ENCODE results near the gene CDK5. TPM values are rescaled to one million over a fixed set of nuclear protein-coding genes. Genes with fewer than 3 reads are reported as not detected.
A peak's percentile ranks its signal among the peaks of the same experiment; 100 is the strongest.
"Not testable (repeated sequence)": the region's sequence is repeated elsewhere in the genome, so short reads cannot be mapped to it uniquely, and the experiment has no call there.

Gene CDK5
- total and polyA plus RNA-seq, 2 experiments from 2014 or later: 17.8 to 56.8 TPM

- TF ChIP-seq CTCF (IDR thresholded peaks at IDR 0.05; ENCODE audit: low read depth, low read length): no peak
- peaks cover 8% of the 10 kb centered on the region for H3K4me1 ChIP-seq (ENCODE audit: low read depth)
- no peak for DNase-seq (ENCODE audit: low read depth in 1 of 2, low spot score in 1 of 2)
These were observed 13.7 kb downstream of the CDK5 start for GRCh38 chr7:151043959-151044358.

DNA sequence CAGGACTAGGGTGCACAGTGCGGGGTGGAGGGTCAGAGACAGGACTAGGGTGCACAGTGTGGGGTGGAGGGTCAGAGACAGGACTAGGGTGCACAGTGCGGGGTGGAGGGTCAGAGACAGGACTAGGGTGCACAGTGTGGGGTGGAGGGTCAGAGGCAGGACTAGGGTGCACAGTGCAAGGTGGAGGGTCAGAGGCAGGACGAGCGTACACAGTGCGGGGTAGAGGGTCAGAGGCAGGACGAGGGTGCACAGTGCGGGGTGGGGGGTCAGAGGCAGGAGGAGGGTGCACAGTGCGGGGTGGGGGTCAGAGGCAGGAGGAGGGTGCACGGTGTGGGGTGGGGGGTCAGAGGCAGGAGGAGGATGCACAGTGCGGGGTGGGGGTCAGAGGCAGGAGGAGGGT, 14.2 kb downstream of the CDK5 start:
- not testable (repeated sequence) for H3K27ac ChIP-seq; H3K36me3 ChIP-seq; DNase-seq (ENCODE audit: low read depth in 1 of 2, low spot score in 1 of 2); H3K9me3 ChIP-seq (ENCODE audit: low read depth); H3K27me3 ChIP-seq; H3K4me3 ChIP-seq
- peaks cover 12% of the 10 kb centered on the region for H3K4me1 ChIP-seq (ENCODE audit: low read depth)

More at GRCh38 chr7:151043959-151044358, 13.7 kb downstream of the CDK5 start:
- no peaks in the 10 kb centered on the region for H3K36me3 ChIP-seq
- H3K9me3 ChIP-seq (ENCODE audit: low read depth): no peaks in the 10 kb centered on the region
- no peak overlapping the region for H3K27ac ChIP-seq
- H3K4me3 ChIP-seq: no peak overlapping the region
- no peaks in the 10 kb centered on the region for H3K27me3 ChIP-seq

- no peaks in the 10 kb centered on the region for H3K27me3 ChIP-seq
- no peak for TF ChIP-seq CTCF (IDR thresholded peaks at IDR 0.05; ENCODE audit: low read depth, low read length)
- no peak overlapping the region for H3K27ac ChIP-seq
- no peaks in the 10 kb centered on the region for H3K9me3 ChIP-seq (ENCODE audit: low read depth)
- peaks cover 12% of the 10 kb centered on the region for H3K4me1 ChIP-seq (ENCODE audit: low read depth)
- H3K36me3 ChIP-seq: peaks cover 3% of the 10 kb centered on the region
- H3K4me3 ChIP-seq: no peak overlapping the region
- DNase-seq (ENCODE audit: low read depth in 1 of 2, low spot score in 1 of 2): no peak
These were observed 16.9 kb downstream of the CDK5 start for GRCh38 chr7:151040616-151041375.

DNA sequence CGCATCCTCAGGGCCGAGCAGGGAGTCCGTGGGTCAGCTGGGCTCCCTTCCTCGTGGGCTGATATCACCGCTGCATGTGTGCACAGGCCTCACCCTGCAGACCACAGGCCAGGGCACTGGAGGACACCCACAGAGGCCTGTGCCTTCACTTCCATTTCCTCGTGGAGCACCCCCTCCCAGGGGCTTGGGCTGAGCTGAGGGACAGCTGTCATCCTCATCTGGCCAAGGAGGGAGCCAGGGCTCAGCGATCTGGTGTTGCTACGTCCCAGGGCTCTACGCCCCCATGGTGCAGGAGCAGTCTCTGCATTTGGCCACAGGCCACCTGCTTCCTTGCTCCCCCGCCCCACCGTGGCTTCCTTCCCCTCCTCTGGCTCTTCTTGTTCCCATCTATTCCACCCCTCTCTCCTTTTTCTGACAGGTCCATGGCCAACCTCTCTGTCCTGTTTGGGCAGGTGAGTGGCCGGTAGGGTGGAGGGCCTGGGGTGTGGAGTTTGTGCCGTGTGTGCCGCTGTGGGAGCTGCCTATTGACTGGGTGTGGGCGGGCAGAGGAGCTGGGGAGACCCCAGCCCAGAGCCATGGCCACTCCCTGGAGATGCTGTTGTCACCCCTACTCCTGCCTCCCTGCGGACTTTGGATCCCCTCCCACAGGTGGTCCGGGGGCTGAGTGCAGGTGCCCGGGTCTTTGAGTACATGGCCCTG, 17.7 kb downstream of the CDK5 start:
- no peak for TF ChIP-seq CTCF (IDR thresholded peaks at IDR 0.05; ENCODE audit: low read depth, low read length)
- H3K36me3 ChIP-seq: peaks cover 3% of the 10 kb centered on the region
- DNase-seq (ENCODE audit: low read depth in 1 of 2, low spot score in 1 of 2): no peak
- no peaks in the 10 kb centered on the region for H3K27me3 ChIP-seq
- H3K4me1 ChIP-seq (ENCODE audit: low read depth): peaks cover 12% of the 10 kb centered on the region
- H3K9me3 ChIP-seq (ENCODE audit: low read depth): no peaks in the 10 kb centered on the region
- no peak overlapping the region for H3K4me3 ChIP-seq
- no peak overlapping the region for H3K27ac ChIP-seq

DNA sequence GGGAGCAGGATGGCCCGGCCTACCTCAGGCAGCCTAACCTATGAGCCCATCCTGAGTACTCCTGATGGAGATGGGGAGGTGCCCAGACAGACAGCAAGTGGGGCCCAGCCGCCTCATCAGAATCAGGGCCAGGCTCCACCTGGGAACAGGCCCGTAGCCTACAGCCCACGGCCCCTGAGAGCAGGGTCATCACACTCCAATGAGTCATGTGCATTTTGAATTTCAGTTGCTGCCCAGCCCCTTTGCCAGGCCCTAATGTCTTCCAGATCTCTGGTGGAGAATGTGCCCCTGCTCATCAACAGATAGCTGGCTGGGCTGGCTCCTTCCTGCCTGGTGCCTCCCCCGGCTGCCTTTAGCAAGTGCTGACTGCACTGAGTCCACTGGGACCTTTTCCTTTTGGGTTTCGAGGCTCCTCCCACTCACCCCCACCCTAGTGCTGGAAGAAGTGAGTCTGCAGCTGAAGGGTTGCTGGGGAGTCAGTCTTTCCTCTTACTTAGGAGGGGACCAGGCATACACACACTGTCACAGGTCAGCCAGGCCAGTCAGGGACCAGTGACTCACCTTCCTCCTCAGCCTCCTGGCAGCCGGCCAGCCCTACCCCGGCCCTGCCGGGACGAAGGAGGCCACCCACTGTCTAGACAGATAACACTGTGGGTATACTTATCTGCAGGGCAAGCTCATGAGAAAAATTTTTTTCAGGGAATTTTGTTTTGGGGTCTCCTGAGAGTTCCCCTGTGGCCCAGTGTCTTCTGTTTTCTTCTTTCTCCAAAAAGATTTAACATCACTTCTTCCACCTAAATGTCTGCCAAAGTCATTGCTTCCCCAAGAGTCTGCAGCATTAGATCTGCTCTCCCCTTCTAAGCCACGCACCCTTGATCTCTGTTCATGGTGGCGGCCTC, 18.5 kb downstream of the CDK5 start:
- DNase-seq (ENCODE audit: low read depth in 1 of 2, low spot score in 1 of 2): peak; percentile 62 to 88
- TF ChIP-seq CTCF (IDR thresholded peaks at IDR 0.05; ENCODE audit: low read depth, low read length): no peak

More for the DNA sequence above, 18.5 kb downstream of the CDK5 start:
- peak overlapping the region; percentile 66 for H3K27ac ChIP-seq
- peaks cover 3% of the 10 kb centered on the region for H3K36me3 ChIP-seq
- no peaks in the 10 kb centered on the region for H3K9me3 ChIP-seq (ENCODE audit: low read depth)
- no peak overlapping the region for H3K4me3 ChIP-seq
- peaks cover 12% of the 10 kb centered on the region for H3K4me1 ChIP-seq (ENCODE audit: low read depth)
- no peaks in the 10 kb centered on the region for H3K27me3 ChIP-seq
